Gastrocnemius medialis (tissue), 4 donors: ENCODE measurements around the gene SLAMF1. TPM values are rescaled to one million over a fixed set of nuclear protein-coding genes. Genes with fewer than 3 reads are reported as not detected.

ENCODE experiments used
- ATAC-seq, 2 donors: fragments of 150-250 bp; one replicate each; pipeline ENCODE4 v1.9.1; 2016
- DNase-seq, 2 donors: peaks; one replicate each; pipeline ENCODE4 v3.0.0-alpha.2; 2019
- H3K27ac ChIP-seq, 4 donors: fragments of 200-600 bp; sonication (generic); 1 replicate in 1 of 4; 2 replicates in 3 of 4; pipeline ENCODE4 v1.5.1; 2016 to 2018; ENCODE audit warnings: mild to moderate bottlenecking in 2 of 4, moderate library complexity in 1 of 4
- H3K27me3 ChIP-seq, 3 donors: fragments of 200-600 bp; sonication (generic) in 2 of 3; 1 replicate in 1 of 3; 2 replicates in 2 of 3; pipeline versions ENCODE4 v1.5.1 to v1.6.0; 2016 to 2019; ENCODE audit warnings: mild to moderate bottlenecking in 1 of 3, moderate library complexity in 1 of 3
- H3K36me3 ChIP-seq, 2 donors: fragments of 200-600 bp; sonication (generic) in 1 of 2; one replicate each; pipeline ENCODE4 v1.5.1; 2017 to 2018
- H3K4me1 ChIP-seq, 2 donors: fragments of 200-600 bp; sonication (generic) in 1 of 2; one replicate each; pipeline ENCODE4 v1.5.1; 2016 to 2017; ENCODE audit warnings: mild to moderate bottlenecking in 2 of 2
- H3K4me3 ChIP-seq, 4 donors: fragments of 200-600 bp; sonication (generic) in 3 of 4; 1 replicate in 1 of 4; 2 replicates in 3 of 4; pipeline ENCODE4 v1.5.1; 2016 to 2019; ENCODE audit warnings: mild to moderate bottlenecking in 2 of 4
- H3K9me3 ChIP-seq, 3 donors: fragments of 200-600 bp; sonication (generic) in 2 of 3; 1 replicate in 1 of 3; 2 replicates in 2 of 3; pipeline ENCODE4 v1.5.1; 2016 to 2019
- POLR2A ChIP-seq, 2 donors: fragments of 450-650 bp; IDR thresholded peaks; one replicate each; pipeline ENCODE4 v1.6.1; 2017; ENCODE audit warnings: antibody characterized with exemption in 2 of 2, mild to moderate bottlenecking in 2 of 2, moderate library complexity in 2 of 2
- in situ Hi-C, 4 donors: fragments of 200-750 bp; cut with MboI; loops; one replicate each; pipeline versions ENCODE4 v1.15.0 to v1.8.0; 2017; ENCODE audit warnings: low sequenced_read_pairs in 4 of 4
- intact Hi-C: fragments of 100-400 bp; cut with DNase I; formaldehyde crosslinking; loops from one replicate; pipeline ENCODE4 v1.15.1; 2023; ENCODE audit warnings: low total_unique reads
- total RNA-seq, 4 donors: library from RNA; depleted of rRNA; stranded (reverse); fragments of >200 nt; gene quantifications; one replicate each; pipeline versions ENCODE4 v1.1.0 to v1.2.3, GENCODE V29; 2016
- TF ChIP-seq, protein P1 (sequence below), 5 experiments: fragments of 450-650 bp in 3 of 5; fragments of 200-600 bp in 2 of 5; sonication (generic) in 2 of 5; IDR thresholded peaks in 4 of 5; conservative IDR thresholded peaks in 1 of 5; 1 replicate in 4 of 5; 2 replicates in 1 of 5; pipeline ENCODE4 v1.5.1; 2016 to 2019; ENCODE audit warnings: antibody characterized with exemption in 5 of 5, mild to moderate bottlenecking in 3 of 5, moderate library complexity in 3 of 5

The SLAMF1 gene
- total RNA-seq, 4 donors from 2014 or later: not detected

GRCh38 chr1:160579216-160579701 lies 67.6 kb downstream of the SLAMF1 start, which contains the start of gene CD84:
Gene CD84 (minus strand): TSS chr1:160579496. CDS start chr1:160579437, 59 bp downstream.
- Histone ChIP-seq H3K4me1 (no peaks in the 10 kb centered on the region), H3K27ac (no peak within 1 kb of the TSS), H3K9me3 (no peaks in the 10 kb centered on the region), H3K36me3 (no peaks in the 10 kb centered on the region), H3K27me3 (no peaks in the 10 kb centered on the region), H3K4me3 (peak within 1 kb of the TSS in 1 of 4 donors; percentile 14)
- no peak for ATAC-seq
- no peak for TF ChIP-seq POLR2A (IDR thresholded peaks at IDR 0.05)
- TF ChIP-seq, protein P1, sequence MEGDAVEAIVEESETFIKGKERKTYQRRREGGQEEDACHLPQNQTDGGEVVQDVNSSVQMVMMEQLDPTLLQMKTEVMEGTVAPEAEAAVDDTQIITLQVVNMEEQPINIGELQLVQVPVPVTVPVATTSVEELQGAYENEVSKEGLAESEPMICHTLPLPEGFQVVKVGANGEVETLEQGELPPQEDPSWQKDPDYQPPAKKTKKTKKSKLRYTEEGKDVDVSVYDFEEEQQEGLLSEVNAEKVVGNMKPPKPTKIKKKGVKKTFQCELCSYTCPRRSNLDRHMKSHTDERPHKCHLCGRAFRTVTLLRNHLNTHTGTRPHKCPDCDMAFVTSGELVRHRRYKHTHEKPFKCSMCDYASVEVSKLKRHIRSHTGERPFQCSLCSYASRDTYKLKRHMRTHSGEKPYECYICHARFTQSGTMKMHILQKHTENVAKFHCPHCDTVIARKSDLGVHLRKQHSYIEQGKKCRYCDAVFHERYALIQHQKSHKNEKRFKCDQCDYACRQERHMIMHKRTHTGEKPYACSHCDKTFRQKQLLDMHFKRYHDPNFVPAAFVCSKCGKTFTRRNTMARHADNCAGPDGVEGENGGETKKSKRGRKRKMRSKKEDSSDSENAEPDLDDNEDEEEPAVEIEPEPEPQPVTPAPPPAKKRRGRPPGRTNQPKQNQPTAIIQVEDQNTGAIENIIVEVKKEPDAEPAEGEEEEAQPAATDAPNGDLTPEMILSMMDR (IDR thresholded peaks at IDR 0.05 in 4 of 5, conservative IDR thresholded peaks at IDR 0.05 in 1 of 5): no peak
- intact Hi-C loops: no loop called here
- in situ Hi-C loops: no loop called here
- no peak for DNase-seq

DNA sequence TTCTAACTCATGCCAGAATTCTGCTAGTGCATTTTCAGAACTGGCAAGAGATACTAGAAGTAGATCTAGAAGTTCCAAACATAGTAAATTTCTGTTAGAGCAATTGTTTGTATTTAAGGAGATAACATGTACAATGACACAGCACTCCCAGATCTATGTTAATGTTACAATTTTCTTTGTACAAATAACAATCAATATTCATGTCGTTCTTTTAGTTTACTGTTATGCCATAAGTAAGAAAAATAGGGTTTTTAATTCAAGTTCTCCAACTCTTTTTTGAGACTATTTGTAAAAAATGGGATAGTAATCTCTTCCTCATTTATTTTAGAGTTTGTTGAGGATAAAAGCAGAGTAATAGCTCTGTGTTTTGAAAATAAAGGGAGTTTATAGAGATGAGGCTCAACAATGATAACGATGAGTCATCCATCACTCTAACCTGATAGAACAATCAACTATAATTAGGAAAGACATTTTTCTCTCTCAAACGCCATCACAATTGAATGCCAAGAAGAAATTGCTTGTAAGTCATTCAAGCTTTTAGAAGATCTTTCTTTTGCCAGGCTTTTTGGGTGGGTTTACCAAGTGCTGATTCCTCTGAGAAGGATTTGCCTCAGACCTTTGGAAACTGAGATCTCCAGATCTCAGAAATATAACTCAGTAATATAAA lies 68.2 kb downstream of the SLAMF1 start:
- Histone ChIP-seq H3K9me3 (no peaks in the 10 kb centered on the region), H3K4me3 (peak overlapping the region in 1 of 4 donors; percentile 14), H3K27me3 (no peaks in the 10 kb centered on the region), H3K27ac (no peak overlapping the region), H3K36me3 (no peaks in the 10 kb centered on the region), H3K4me1 (no peaks in the 10 kb centered on the region)
- in situ Hi-C loops: no loop called here
- no peak for TF ChIP-seq POLR2A (IDR thresholded peaks at IDR 0.05)
- TF ChIP-seq, protein P1 (IDR thresholded peaks at IDR 0.05 in 4 of 5, conservative IDR thresholded peaks at IDR 0.05 in 1 of 5): no peak
- no peak for ATAC-seq
- intact Hi-C loops: no loop called here
- no peak for DNase-seq

GRCh38 chr1:160578175-160578524 lies 68.7 kb downstream of the SLAMF1 start:
- intact Hi-C loops: no loop called here
- no peak for ATAC-seq
- H3K4me3 ChIP-seq: peak overlapping the region in 1 of 4 donors; percentile 14

DNA sequence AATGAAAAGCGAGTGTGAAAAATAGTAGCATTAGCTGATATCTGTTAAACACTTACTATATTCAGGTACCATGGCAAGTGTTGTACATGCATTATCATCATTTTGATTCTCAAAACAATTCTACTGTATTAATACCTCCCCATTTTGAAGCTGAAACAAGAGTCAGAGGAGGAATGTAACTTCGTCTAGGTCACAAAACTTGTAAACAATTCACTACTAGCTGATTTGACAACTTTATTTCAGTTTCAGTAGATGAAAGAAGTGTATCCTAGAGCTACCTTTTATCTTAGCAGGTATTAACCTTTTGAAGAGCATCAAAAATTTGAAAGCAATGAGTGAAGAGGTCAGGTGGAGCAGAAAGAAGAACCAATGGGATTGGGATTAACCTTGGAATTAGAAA lies 69.2 kb downstream of the SLAMF1 start:
- Histone ChIP-seq H3K36me3 (no peaks in the 10 kb centered on the region), H3K27ac (no peak overlapping the region), H3K4me3 (peak overlapping the region in 1 of 4 donors; percentile 14), H3K9me3 (no peaks in the 10 kb centered on the region), H3K27me3 (no peaks in the 10 kb centered on the region), H3K4me1 (no peaks in the 10 kb centered on the region)
- in situ Hi-C loops: no loop called here
- ATAC-seq: no peak
- DNase-seq: no peak
- TF ChIP-seq, protein P1 (IDR thresholded peaks at IDR 0.05 in 4 of 5, conservative IDR thresholded peaks at IDR 0.05 in 1 of 5): no peak
- no peak for TF ChIP-seq POLR2A (IDR thresholded peaks at IDR 0.05)
- intact Hi-C loops: no loop called here

More at GRCh38 chr1:160578175-160578524, 68.7 kb downstream of the SLAMF1 start:
- H3K4me1 ChIP-seq: no peaks in the 10 kb centered on the region
- H3K27ac ChIP-seq: no peak overlapping the region
- no peak for DNase-seq
- in situ Hi-C loops: no loop called here
- TF ChIP-seq, protein P1 (IDR thresholded peaks at IDR 0.05 in 4 of 5, conservative IDR thresholded peaks at IDR 0.05 in 1 of 5): no peak
- no peak for TF ChIP-seq POLR2A (IDR thresholded peaks at IDR 0.05)
- no peaks in the 10 kb centered on the region for H3K36me3 ChIP-seq
- H3K27me3 ChIP-seq: no peaks in the 10 kb centered on the region
- no peaks in the 10 kb centered on the region for H3K9me3 ChIP-seq
